Endothelial cell of umbilical vein (primary cell): ENCODE measurements around the gene ATP5PD. TPM values are rescaled to one million over a fixed set of nuclear protein-coding genes. Genes with fewer than 3 reads are reported as not detected.
A peak's percentile ranks its signal among the peaks of the same experiment; 100 is the strongest.

ENCODE experiments used
- BruUV-seq: library from RNA; stranded (reverse); fragments of 400-500 nt; replicated peaks from 2 replicates; lab custom pipeline; 2021; lab: Mats Ljungman, UMichigan
- CTCF ChIA-PET: fragments of 300-600, 350-600 bp; sonication (Branson Sonifier 250); formaldehyde crosslinking; loops from one replicate; lab custom pipeline; 2021; ENCODE audit warnings: antibody characterized with exemption, inconsistent platforms; lab: Charles Lee
- POLR2A ChIA-PET: fragments of 300-600, 350-600 bp; sonication (Branson Sonifier 250); formaldehyde crosslinking; loops from one replicate; lab custom pipeline; 2021; ENCODE audit warnings: antibody characterized with exemption, inconsistent platforms; lab: Charles Lee
- DNase-seq: peaks from one replicate; pipeline ENCODE4 v3.0.0-alpha.2; 2011; ENCODE audit warnings: low read depth, low spot score
- FAIRE-seq: peaks from 2 replicates; lab custom pipeline; 2011; peaks lifted over from hg19 to GRCh38; lab: Jason Lieb, UNC
- H2AFZ ChIP-seq: 2 replicates; pipeline ENCODE4 v1.6.0; 2012; ENCODE audit warnings: low read depth, low read length, control low read depth, inconsistent platforms
- H3K27ac ChIP-seq: 2 replicates; pipeline ENCODE4 v1.5.1; 2011; ENCODE audit warnings: low read depth, mild to moderate bottlenecking, control low read depth, low read length, moderate library complexity; ENCODE audit not compliant: insufficient read depth
- H3K27me3 ChIP-seq, 2 experiments: 2 replicates each; pipeline versions ENCODE4 v1.6.0 to v1.6.1; 2011; ENCODE audit warnings: low read length in 2 of 2, mixed read lengths in 1 of 2; ENCODE audit not compliant: control insufficient read depth in 2 of 2, insufficient read depth in 2 of 2
- H3K36me3 ChIP-seq, 2 experiments: 2 replicates in 1 of 2; 3 replicates in 1 of 2; pipeline ENCODE4 v1.5.1; 2011; ENCODE audit warnings: low read length in 2 of 2, mild to moderate bottlenecking in 1 of 2, moderate library complexity in 1 of 2; ENCODE audit not compliant: control insufficient read depth in 2 of 2, insufficient read depth in 2 of 2; ENCODE audit errors: extremely low read depth in 1 of 2
- H3K4me1 ChIP-seq: 3 replicates; pipeline ENCODE4 v1.5.1; 2011; ENCODE audit warnings: mild to moderate bottlenecking, low read length; ENCODE audit not compliant: control insufficient read depth, insufficient read depth; ENCODE audit errors: extremely low read depth
- H3K4me2 ChIP-seq: 2 replicates; pipeline ENCODE4 v1.6.1; 2011; ENCODE audit warnings: low read length, control low read depth, mixed read lengths; ENCODE audit not compliant: insufficient read depth
- H3K4me3 ChIP-seq, 3 experiments: fragments of 200-600 bp in 1 of 3; sonication (generic), shearing (Covaris generic) in 1 of 3; replicated peaks in 1 of 3; 2 replicates each; pipeline ENCODE4 v1.5.1; 2011 to 2016; ENCODE audit warnings: control low read depth in 3 of 3, low read length in 3 of 3, mild to moderate bottlenecking in 2 of 3, inconsistent platforms in 1 of 3, low read depth in 1 of 3, moderate library complexity in 1 of 3; ENCODE audit not compliant: insufficient read depth in 1 of 3
- H3K79me2 ChIP-seq: 2 replicates; pipeline ENCODE4 v1.6.0; 2012; ENCODE audit warnings: low read length, inconsistent platforms; ENCODE audit not compliant: control insufficient read depth, insufficient read depth
- H3K9ac ChIP-seq: replicated peaks from 2 replicates; pipeline ENCODE3; 2011; ENCODE audit warnings: low read length, control low read depth; ENCODE audit not compliant: insufficient read depth; ENCODE audit errors: extremely low read depth
- H3K9me1 ChIP-seq: replicated peaks from 3 replicates; pipeline ENCODE4 v1.6.0; 2011; ENCODE audit warnings: mild to moderate bottlenecking, low read length; ENCODE audit not compliant: control insufficient read depth, insufficient read depth; ENCODE audit errors: extremely low read depth
- H3K9me3 ChIP-seq: replicated peaks from 2 replicates; pipeline ENCODE4 v1.5.1; 2012; ENCODE audit warnings: low read length, inconsistent platforms; ENCODE audit not compliant: control insufficient read depth, insufficient read depth
- H4K20me1 ChIP-seq: replicated peaks from 2 replicates; pipeline ENCODE3; 2011; ENCODE audit warnings: mild to moderate bottlenecking, low read length; ENCODE audit not compliant: control insufficient read depth, insufficient read depth; ENCODE audit errors: extremely low read depth
- CTCF ChIP-seq, 2 donors: IDR thresholded peaks; 1 replicate in 1 of 2; 2 replicates in 1 of 2; pipeline ENCODE4 v1.5.1; 2011; ENCODE audit warnings: low read length in 2 of 2, mild to moderate bottlenecking in 2 of 2, moderate library complexity in 2 of 2, control low read depth in 1 of 2, inconsistent platforms in 1 of 2, low read depth in 1 of 2; ENCODE audit not compliant: insufficient read depth in 1 of 2; ENCODE audit errors: extremely low read depth in 1 of 2
- EZH2 ChIP-seq: IDR thresholded peaks from 2 replicates; pipeline ENCODE4 v1.6.1; 2012; ENCODE audit warnings: borderline replicate concordance, low read depth, mild to moderate bottlenecking, moderate library complexity, low read length, inconsistent platforms; ENCODE audit not compliant: severe bottlenecking
- GATA2 ChIP-seq: IDR thresholded peaks from 2 replicates; pipeline ENCODE4 v1.7.0; 2011; ENCODE audit warnings: low read depth, mild to moderate bottlenecking, moderate library complexity, mixed read lengths, low read length; ENCODE audit not compliant: insufficient read length, insufficient read depth
- JUN ChIP-seq: IDR thresholded peaks from 2 replicates; pipeline ENCODE4 v1.6.1; 2011; ENCODE audit warnings: borderline replicate concordance, low read depth; ENCODE audit not compliant: insufficient read length, insufficient read depth
- MAX ChIP-seq: IDR thresholded peaks from 2 replicates; pipeline ENCODE4 v1.6.1; 2011; ENCODE audit not compliant: insufficient read depth, insufficient read length
- POLR2A ChIP-seq: IDR thresholded peaks from 2 replicates; pipeline ENCODE4 v1.6.1; 2012; ENCODE audit warnings: low read depth, mild to moderate bottlenecking, control low read depth, low read length
- dilution Hi-C: fragments of 300-500 bp; cut with MboI; formaldehyde crosslinking; loops from one replicate; pipeline ENCODE4 v1.15.0; 2019; ENCODE audit warnings: low sequenced_read_pairs; ENCODE audit not compliant: extremely low pct_ligation_motif_present
- intact Hi-C: fragments of 100-400 bp; cut with micrococcal nuclease; formaldehyde crosslinking; loops from one replicate; pipeline ENCODE4 v1.10.0; 2022
- polyA plus RNA-seq, 4 experiments: library from polyadenylated mRNA; depleted of rRNA in 3 of 4; stranded (reverse) in 3 of 4; unstranded in 1 of 4; fragments of >200 nt; gene quantifications; 2 replicates each; pipeline versions ENCODE4 v1.2.1 to v1.2.3, GENCODE V29; 2011 to 2012; ENCODE audit warnings: missing spikeins in 1 of 4
- total RNA-seq: library from RNA; stranded (reverse); gene quantifications from 2 replicates; pipeline ENCODE4 v1.2.3, GENCODE V29; 2021

ATP5PD gene
- total and polyA plus RNA-seq, 2 donors (not counting 3 experiments of a cell fraction or from before 2014, with no cell fraction given) = 182 to 200 TPM

GRCh38 chr17:75081611-75082540 is 35.1 kb upstream of the ATP5PD start:
- no peak overlapping the region for H3K4me3 ChIP-seq
- POLR2A ChIA-PET = interaction anchor here (0.5 kb wide), 1 partner anchor 73 kb away, joined by 3 read pairs; no protein-coding TSS in a partner anchor
- dilution Hi-C loops (no loop called here), intact Hi-C loops (no loop called here)
- no peak overlapping the region for H2AFZ ChIP-seq
- TF ChIP-seq JUN (no peak), EZH2 (no peak), CTCF (IDR thresholded peaks at IDR 0.05; ENCODE audit: extremely low read depth in 1 of 2, insufficient read depth in 1 of 2, low read depth in 1 of 2, low read length in 2 of 2) (no peak), MAX (no peak), GATA2 (no peak), POLR2A (no peak)
- FAIRE-seq (peak; percentile 15), DNase-seq (no peak)
- H4K20me1 ChIP-seq = no peaks in the 10 kb centered on the region
- no peaks in the 10 kb centered on the region for H3K36me3 ChIP-seq
- no peak overlapping the region for H3K4me2 ChIP-seq
- H3K79me2 ChIP-seq = no peaks in the 10 kb centered on the region
- peaks cover 25% of the 10 kb centered on the region for H3K4me1 ChIP-seq
- BruUV-seq = no TSS peak
- H3K27ac ChIP-seq = no peak overlapping the region
- H3K9me3 ChIP-seq = no peaks in the 10 kb centered on the region
- CTCF ChIA-PET = interaction anchor here (1.0 to 4.4 kb wide), 6 partner anchors 9 to 32 kb away, joined by 3 to 19 read pairs (median 4); no protein-coding TSS in a partner anchor
- no peaks in the 10 kb centered on the region for H3K9me1 ChIP-seq
- no peaks in the 10 kb centered on the region for H3K27me3 ChIP-seq
- H3K9ac ChIP-seq = no peak overlapping the region
